ENCODE data around the gene DUSP2.

GRCh38 chr2:96110621-96111256 is 34.5 kb downstream of the DUSP2 start:
- TF ChIP-seq EZH2 (IDR thresholded peaks at IDR 0.05; ENCODE audit: low read depth, unreplicated experiment) (no peak), CTCF (conservative IDR thresholded peaks at IDR 0.05; ENCODE audit: low read depth in 2 of 2) (no peak), REST (IDR thresholded peaks at IDR 0.05; ENCODE audit: unreplicated experiment) (no peak), POLR2AphosphoS5 (IDR thresholded peaks at IDR 0.05; ENCODE audit: low read depth) (no peak), CREB1 (CRISPR knock-in tag; IDR thresholded peaks at IDR 0.05; ENCODE audit: low read depth) (no peak), ZNF331 (CRISPR knock-in tag; IDR thresholded peaks at IDR 0.05; ENCODE audit: low read depth) (no peak), EZH2phosphoT487 (IDR thresholded peaks at IDR 0.05; ENCODE audit: unreplicated experiment) (no peak), NANOG (IDR thresholded peaks at IDR 0.05; ENCODE audit: borderline replicate concordance) (no peak)

Measured in GM23338 (cell line).